MM.1S (cell line): ENCODE data around the gene RIF1.
"Not testable (repeated sequence)": the region's sequence is repeated elsewhere in the genome, so short reads cannot be mapped to it uniquely, and the experiment has no call there.

ENCODE experiments used
- DNase-seq: peaks from one replicate; pipeline ENCODE4 v3.0.0-alpha.2; 2015
- H2AFZ ChIP-seq: fragments of 300-600 bp; sonication (generic); 2 replicates; pipeline ENCODE4 v1.6.0; 2016; ENCODE audit warnings: antibody characterized with exemption, low read length
- H3F3A ChIP-seq: fragments of 300-600 bp; sonication (generic); 2 replicates; pipeline ENCODE4 v1.6.1; 2016; ENCODE audit warnings: mild to moderate bottlenecking, antibody characterized with exemption, low read length, moderate library complexity, mixed read lengths; ENCODE audit not compliant: insufficient read depth
- H3K27ac ChIP-seq: fragments of 300-600 bp; sonication (generic); 2 replicates; pipeline ENCODE4 v1.5.1; 2016; ENCODE audit warnings: mild to moderate bottlenecking, low read length
- H3K27me3 ChIP-seq: fragments of 300-600 bp; sonication (generic); replicated peaks from 2 replicates; pipeline ENCODE4 v1.6.0; 2016; ENCODE audit warnings: low read length; ENCODE audit not compliant: insufficient read depth
- H3K36me3 ChIP-seq: fragments of 300-600 bp; sonication (generic); replicated peaks from 2 replicates; pipeline ENCODE4 v1.6.1; 2016; ENCODE audit warnings: mild to moderate bottlenecking, low read length, mixed read lengths; ENCODE audit not compliant: insufficient read depth
- H3K4me1 ChIP-seq: fragments of 300-600 bp; sonication (generic); 2 replicates; pipeline ENCODE4 v1.6.1; 2016; ENCODE audit warnings: low read length, mixed read lengths
- H3K4me2 ChIP-seq: fragments of 300-600 bp; sonication (generic); 2 replicates; pipeline ENCODE4 v1.6.0; 2016; ENCODE audit warnings: low read depth, low read length
- H3K4me3 ChIP-seq: fragments of 300-600 bp; sonication (generic); 2 replicates; pipeline ENCODE4 v1.5.1; 2016; ENCODE audit warnings: low read length, mixed read lengths
- H3K79me2 ChIP-seq: fragments of 300-600 bp; sonication (generic); 2 replicates; pipeline ENCODE4 v1.6.1; 2016; ENCODE audit warnings: mixed run types, low read length, mixed read lengths
- H3K9ac ChIP-seq: fragments of 300-600 bp; sonication (generic); 2 replicates; pipeline ENCODE4 v1.6.1; 2016; ENCODE audit warnings: low read length, mixed read lengths
- H3K9me2 ChIP-seq: fragments of 300-600 bp; sonication (generic); replicated peaks from 2 replicates; pipeline ENCODE4 v1.6.1; 2016; ENCODE audit warnings: mild to moderate bottlenecking, low read length, mixed read lengths; ENCODE audit not compliant: insufficient read depth
- H3K9me3 ChIP-seq: fragments of 300-600 bp; sonication (generic); replicated peaks from 2 replicates; pipeline ENCODE4 v1.6.1; 2016; ENCODE audit warnings: mild to moderate bottlenecking, low read length, mixed read lengths; ENCODE audit not compliant: insufficient read depth
- H4K20me1 ChIP-seq: fragments of 300-600 bp; sonication (generic); 2 replicates; pipeline ENCODE4 v1.6.1; 2016; ENCODE audit warnings: mild to moderate bottlenecking, low read length, moderate library complexity, mixed read lengths; ENCODE audit not compliant: insufficient read depth
- EZH2 ChIP-seq: fragments of 300-600 bp; sonication (generic); optimal IDR thresholded peaks from 2 replicates; pipeline ENCODE3; 2017; ENCODE audit warnings: low read depth, mild to moderate bottlenecking, antibody characterized with exemption, low read length, mixed read lengths
- EZH2phosphoT487 ChIP-seq: fragments of 300-600 bp; sonication (generic); IDR thresholded peaks from 2 replicates; pipeline ENCODE4 v1.6.1; 2018; ENCODE audit warnings: antibody characterized with exemption, low read length
- TF ChIP-seq, protein P1 (sequence below): fragments of 300-600 bp; sonication (generic); IDR thresholded peaks from 2 replicates; pipeline ENCODE4 v1.5.1; 2016; ENCODE audit warnings: antibody characterized with exemption, low read length, mixed read lengths

Gene RIF1

DNA sequence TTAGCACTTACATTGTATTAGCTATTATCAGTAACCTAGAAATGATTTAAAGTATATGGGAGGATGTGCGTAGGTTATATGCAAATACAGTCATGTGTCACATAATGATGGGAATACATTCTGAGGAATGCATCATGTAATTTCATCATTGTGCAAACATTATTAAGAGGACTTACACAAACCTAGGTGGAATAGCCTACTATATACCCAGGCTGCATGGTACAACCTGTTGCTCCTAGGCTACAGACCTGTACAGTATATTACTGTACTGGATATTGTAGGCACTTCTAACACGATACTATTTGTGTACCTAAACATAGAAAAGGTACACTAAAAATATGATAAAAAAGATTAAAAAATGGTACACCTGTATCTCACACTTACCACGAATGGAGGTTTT lies 7.9 kb downstream of the RIF1 start:
- Histone ChIP-seq H4K20me1 (peaks cover 5% of the 10 kb centered on the region; the same call in 1 of the 2 replicates), H3K9me2 (no peaks in the 10 kb centered on the region), H3F3A (peaks cover 8% of the 10 kb centered on the region; the same call in 1 of the 2 replicates), H3K27ac (no peak overlapping the region), H3K4me2 (no peak overlapping the region), H3K9ac (no peak overlapping the region), H3K9me3 (no peaks in the 10 kb centered on the region), H3K4me3 (no peak overlapping the region), H3K27me3 (no peaks in the 10 kb centered on the region), H2AFZ (no peak overlapping the region), H3K4me1 (peaks cover 13% of the 10 kb centered on the region), H3K36me3 (peaks cover 29% of the 10 kb centered on the region), H3K79me2 (peaks cover 86% of the 10 kb centered on the region)
- no peak for TF ChIP-seq EZH2
- TF ChIP-seq, protein P1, sequence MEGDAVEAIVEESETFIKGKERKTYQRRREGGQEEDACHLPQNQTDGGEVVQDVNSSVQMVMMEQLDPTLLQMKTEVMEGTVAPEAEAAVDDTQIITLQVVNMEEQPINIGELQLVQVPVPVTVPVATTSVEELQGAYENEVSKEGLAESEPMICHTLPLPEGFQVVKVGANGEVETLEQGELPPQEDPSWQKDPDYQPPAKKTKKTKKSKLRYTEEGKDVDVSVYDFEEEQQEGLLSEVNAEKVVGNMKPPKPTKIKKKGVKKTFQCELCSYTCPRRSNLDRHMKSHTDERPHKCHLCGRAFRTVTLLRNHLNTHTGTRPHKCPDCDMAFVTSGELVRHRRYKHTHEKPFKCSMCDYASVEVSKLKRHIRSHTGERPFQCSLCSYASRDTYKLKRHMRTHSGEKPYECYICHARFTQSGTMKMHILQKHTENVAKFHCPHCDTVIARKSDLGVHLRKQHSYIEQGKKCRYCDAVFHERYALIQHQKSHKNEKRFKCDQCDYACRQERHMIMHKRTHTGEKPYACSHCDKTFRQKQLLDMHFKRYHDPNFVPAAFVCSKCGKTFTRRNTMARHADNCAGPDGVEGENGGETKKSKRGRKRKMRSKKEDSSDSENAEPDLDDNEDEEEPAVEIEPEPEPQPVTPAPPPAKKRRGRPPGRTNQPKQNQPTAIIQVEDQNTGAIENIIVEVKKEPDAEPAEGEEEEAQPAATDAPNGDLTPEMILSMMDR = no peak
- no peak for TF ChIP-seq EZH2phosphoT487
- no peak for DNase-seq

DNA sequence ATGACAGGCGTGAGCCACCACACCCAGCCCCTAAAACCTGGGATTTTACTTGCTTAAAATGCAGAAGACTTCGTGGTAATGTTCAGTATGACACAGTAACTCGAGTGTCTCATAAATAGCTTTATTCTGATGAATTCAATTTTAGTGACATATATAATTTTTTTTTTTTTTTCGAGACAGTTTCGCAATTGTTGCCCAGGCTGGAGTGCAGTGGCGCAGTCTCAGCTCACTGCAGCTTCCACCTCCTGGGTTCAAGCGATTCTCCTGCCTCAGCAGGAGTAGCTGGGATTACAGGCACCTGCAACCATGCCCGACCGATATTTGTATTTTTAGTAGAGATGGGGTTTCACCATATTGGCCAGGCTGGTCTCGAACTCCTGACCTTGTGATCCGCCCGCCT lies 12.0 kb downstream of the RIF1 start:
- not testable (repeated sequence) for H3K9me3 ChIP-seq, H3K4me3 ChIP-seq, H3K4me2 ChIP-seq, H3K27ac ChIP-seq, H3K27me3 ChIP-seq, DNase-seq, H4K20me1 ChIP-seq, H3K9me2 ChIP-seq, H2AFZ ChIP-seq, H3K9ac ChIP-seq
- Histone ChIP-seq H3K36me3 (peaks cover 19% of the 10 kb centered on the region; the same call in 1 of the 2 replicates), H3F3A (peaks cover 16% of the 10 kb centered on the region), H3K4me1 (peaks cover 18% of the 10 kb centered on the region), H3K79me2 (peaks cover 89% of the 10 kb centered on the region)

DNA sequence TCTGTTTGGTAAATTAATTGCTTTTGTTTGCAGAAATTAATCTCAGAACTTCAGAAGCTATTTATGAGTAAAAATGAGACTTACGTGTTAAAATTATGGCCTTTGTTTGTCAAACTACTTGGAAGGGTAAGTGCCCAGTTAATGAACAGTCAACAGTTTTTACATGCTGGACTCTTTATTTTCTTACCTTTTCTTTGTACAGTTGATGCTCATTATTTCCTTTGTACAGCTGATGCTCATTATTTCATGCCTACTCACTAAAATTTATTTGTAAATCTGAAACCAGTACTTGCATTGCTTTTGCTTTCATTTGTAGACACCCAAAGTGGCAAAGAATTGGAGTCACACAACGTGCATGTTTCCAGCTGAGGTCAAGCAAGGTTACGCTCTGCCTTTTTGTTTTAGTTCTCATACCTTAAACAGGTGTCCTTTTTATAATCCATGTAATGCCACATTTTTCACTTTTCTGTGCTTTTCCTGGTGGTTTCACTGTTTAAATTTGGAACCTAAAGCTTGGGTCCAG lies 13.3 kb downstream of the RIF1 start:
- Histone ChIP-seq H3K79me2 (peaks cover 87% of the 10 kb centered on the region), H4K20me1 (peaks cover 5% of the 10 kb centered on the region; the same call in 1 of the 2 replicates), H3K4me2 (peak overlapping the region; percentile 41; the same call in 1 of the 2 replicates)

More for the DNA sequence above, 13.3 kb downstream of the RIF1 start:
- DNase-seq = peak; percentile 85
- Histone ChIP-seq H3K4me1 (peaks cover 18% of the 10 kb centered on the region), H3K9me3 (no peaks in the 10 kb centered on the region), H3K36me3 (peaks cover 16% of the 10 kb centered on the region; the same call in 1 of the 2 replicates), H3K27ac (peak overlapping the region; percentile 51; the same call in 1 of the 2 replicates), H3F3A (peaks cover 16% of the 10 kb centered on the region), H3K9me2 (no peaks in the 10 kb centered on the region), H2AFZ (no peak overlapping the region), H3K4me3 (no peak overlapping the region), H3K27me3 (no peaks in the 10 kb centered on the region), H3K9ac (0 out of 2 replicates have a peak overlapping the region, but pooled peaks have one; percentile 18)
- TF ChIP-seq, protein P1 = no peak
- TF ChIP-seq EZH2phosphoT487 (no peak), EZH2 (no peak)
